D341Med (cell line): ENCODE results near the gene NR2C2.
A peak's percentile ranks its signal among the peaks of the same experiment; 100 is the strongest.

Experiments used
- DNase-seq: peaks from one replicate; pipeline ENCODE4 v3.0.0; 2012; ENCODE audit warnings: low spot score

NR2C2 gene

DNA sequence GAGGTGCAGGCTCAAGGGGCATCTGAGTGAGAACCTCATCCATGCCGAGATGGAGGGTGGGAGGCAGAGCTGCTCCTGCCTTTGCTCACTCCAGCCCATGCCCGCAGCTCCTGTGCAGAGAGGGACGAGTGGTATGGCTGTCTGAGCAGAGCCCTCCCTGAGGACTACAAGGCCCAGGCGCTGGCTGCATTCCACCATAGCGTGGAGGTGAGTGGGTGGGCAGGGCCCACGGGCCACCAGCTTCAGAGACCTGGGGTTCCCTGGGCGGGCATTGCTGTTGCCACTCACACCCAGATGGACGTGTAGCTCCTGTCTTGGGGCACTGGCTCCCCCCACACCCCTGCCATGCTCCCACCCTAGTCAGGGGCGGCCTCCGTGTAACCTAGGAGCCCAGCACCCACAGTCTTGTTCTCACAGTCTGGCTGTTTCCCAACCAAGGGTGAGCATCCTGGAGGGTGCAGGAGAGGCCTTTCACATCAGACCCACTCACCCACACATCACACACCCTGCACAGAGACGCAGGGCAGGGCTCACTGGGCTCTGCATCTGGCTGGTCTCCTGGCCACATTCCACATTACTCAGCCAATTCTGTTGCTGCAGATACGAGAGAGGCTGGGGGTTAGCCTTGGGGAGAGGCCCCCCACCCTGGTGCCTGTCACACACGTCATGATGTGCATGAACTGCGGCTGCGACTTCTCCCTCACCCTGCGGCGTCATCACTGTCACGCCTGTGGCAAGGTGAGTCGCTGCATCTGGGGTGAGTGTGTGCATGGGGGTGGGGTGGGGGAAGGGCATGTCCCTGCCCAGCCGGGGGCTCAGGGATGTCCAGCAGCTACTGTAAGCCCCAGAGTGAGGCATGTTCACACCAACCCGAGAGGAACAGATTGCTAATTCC lies 25.3 kb upstream of the NR2C2 start:
- DNase-seq = no peak

DNA sequence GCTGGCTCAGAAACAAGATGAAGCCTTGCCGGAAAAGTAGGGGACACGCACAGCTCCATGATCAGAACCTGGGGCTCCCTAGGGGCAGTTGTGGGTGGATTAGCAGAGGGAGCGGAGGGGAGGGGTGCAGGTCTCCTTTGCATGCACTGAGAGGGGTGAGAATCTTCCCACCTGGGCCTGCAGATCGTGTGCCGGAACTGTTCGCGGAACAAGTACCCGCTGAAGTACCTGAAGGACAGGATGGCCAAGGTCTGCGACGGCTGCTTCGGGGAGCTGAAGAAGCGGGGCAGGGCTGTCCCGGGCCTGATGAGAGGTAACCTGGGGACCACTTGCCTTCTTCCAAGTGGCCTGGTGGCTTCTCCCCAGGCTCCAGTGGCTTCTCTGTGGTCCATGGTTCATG lies 24.5 kb upstream of the NR2C2 start:
- no peak for DNase-seq

DNA sequence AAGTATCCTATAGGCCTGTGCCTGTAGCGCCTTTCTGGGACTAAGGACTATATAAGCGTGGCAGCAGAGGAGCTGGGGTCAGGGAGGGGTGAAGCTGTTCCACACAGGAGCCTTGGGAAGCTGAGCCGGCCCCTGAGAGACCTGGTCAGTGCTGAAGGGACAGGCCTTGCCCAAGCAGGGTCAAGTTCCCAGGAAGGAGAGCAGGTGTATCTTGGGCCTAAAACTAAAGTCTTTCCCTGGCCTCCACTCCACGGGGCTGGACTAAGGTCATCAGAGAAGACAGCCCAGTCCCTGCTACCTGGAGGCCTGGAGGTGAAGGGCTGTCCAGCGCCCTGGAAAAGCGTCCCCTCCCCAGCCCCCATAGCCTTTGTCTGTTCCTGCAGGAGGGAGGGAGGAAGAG lies 23.9 kb upstream of the NR2C2 start:
- no peak for DNase-seq

DNA sequence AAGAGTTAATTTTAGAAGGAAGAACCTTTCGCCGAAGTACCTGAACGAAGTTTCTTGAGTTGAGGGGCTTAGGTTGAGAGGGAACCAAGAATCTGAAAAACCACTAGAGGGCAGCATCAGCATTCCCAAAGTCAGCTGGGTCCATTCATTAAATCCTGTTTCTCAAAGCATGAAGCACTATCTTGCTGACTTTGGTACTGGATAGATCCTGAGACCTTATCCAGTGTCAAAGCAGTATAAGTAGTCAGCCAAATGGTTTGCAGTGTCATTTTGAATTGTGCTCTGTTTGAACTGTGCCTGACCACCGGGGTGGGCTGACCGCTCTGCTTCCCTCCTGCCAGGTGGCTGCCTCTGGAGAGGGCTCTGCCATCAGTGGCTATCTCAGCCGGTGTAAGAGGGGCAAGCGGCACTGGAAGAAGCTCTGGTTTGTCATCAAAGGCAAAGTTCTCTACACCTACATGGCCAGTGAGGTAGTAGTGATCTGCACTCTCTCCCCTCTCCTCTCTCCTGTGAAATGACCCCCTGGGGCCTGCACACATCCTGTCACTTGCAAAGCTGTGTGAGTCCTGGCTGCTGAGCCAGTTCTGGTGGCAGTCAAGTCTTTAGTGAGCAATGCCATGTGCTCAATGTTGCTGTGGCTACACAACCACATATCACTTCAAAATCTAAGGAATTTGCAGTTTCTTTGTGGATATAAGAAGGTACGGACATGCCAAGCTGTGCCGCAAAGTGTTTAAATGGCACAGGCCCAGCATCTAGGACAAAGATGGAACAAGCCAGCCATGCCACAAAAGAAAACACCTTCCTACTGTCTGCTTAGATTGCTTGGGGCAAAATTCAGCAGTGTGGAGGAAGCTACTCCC lies 21.4 kb upstream of the NR2C2 start:
- DNase-seq = peak; percentile 69

DNA sequence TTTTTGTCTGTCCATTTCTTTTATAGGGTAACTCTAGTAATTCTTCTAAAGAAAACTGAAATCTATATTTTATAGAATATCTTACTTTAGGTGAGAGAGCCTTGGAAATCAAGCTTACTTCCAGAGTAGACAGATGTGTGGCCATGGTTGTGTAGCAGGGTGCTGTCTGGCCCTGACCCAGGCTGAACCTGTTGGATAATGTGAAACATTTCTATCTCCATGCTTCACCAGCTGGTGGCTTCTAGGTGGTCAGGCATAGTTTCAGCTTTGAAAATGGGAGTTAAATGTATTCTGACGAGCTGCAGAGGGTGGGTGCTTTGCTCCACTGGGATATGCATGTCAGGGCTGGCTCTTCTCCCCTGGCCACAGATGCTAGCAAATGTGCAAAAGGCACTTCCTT lies 20.8 kb upstream of the NR2C2 start:
- DNase-seq = no peak

DNA sequence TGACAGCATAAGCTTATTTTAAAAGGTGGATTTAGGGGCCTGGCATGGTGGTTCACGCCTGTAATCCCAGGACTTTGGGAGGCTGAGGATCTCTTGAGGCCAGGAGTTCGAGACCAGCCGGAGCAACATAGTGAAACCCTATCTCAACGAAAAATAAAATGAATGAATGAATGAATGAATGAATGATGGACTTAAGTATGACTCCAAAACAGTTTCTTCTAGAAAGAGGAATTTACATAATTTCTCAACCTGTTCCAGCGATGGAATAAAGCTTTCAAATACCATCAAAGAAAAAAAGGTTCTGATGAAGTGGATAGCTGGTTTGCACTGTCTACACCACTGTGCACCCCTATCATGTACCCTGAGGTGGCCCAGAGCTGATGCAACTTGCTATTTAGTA lies 20.1 kb upstream of the NR2C2 start:
- DNase-seq = no peak

DNA sequence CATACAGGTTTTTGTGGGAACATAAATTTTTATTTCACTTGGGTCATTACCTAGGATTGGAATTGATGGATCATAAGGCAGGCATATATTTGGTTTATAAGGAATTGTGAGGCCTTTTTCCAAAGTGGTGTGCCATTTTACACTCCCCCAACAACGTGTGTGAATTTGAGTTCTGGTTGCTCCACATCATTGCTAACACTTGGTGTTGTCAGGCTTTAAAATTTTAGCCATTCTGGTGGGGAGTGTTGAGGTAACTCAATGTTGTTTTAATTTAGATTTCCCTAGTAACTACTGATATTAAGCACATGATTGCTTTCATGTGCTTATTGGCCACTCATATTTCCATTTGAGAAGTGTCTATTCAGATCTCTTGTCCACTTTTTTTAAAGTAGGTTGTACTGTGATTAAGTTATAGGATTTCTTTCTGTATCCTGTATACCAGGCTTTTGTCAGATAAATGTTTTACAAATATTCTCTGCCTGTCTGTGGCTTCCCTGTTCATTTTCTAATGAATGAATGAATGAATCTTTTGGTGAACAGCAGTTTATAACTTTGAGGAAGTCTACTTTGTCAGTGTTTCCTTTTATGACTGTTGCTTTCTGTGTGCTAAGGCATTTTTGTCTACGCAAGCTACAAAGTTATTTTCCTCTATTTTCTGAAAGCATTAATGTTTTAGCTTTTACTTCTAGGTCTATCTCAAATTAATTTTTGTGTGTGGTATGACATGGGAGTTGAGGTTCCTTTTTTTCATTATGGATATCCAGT lies 17.9 kb upstream of the NR2C2 start:
- DNase-seq = no peak

DNA sequence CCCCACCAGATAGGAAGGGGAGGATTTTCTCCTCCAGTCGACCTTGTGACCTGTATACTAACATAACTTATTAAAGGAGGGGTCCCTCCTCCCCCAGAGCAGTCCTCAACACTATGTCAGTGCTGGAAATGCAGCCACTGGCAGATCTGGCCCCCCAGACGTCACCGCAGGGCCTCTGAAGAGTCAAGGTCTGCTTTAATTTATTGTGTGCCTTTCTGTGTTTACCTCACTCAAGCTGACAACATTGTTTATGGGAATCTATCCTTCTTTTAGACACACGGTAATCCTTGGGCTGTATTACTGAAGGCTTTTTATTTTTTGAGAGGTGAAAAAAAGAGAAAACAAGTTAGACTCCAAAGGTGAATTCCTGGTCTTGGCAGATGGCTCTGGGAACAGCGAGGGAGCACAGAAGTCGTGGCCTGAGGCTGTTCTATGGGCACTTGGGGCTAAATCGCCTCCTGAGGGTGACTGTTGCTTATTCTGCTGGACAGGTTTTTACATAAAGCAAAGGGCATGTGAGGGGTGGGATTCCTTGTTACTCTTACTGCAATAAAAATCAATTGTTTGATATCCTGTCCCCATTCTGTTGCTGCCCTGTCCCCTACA lies 13.5 kb upstream of the NR2C2 start:
- no peak for DNase-seq

DNA sequence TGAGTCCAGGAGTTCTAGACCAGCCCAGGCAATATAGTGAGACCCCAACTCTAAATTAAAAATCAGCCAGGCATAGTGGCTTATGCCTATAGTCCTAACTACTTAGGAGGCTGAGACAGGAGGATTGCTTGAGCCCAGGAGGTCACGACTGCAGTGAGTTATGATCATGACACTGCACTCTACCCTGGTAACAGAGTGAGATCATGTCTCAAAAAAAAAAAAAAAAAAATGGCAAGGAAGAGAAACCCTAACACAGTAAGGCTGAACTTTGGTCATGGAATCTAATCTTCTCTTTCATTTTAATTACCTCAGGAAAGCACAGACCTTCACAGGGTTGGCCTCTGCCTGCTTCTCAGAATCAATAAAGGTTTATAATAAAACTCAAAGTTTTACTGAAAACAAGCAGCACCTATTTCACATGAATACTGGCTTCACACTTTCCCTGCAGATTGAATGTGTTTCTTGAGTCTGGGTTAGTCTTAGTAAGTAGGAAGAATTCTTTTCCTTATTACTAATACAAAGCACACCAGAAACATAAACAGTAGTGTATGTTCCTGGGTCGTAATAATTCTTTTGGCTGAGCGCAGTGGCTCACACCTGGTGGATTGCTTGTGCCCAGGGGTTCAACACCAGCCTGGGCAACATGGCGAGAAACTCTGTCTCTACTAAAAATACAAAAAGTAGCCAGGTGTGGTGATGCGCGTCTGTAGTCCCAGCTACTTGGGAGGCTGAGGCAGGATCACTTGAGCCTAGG lies 11.6 kb upstream of the NR2C2 start:
- no peak for DNase-seq

DNA sequence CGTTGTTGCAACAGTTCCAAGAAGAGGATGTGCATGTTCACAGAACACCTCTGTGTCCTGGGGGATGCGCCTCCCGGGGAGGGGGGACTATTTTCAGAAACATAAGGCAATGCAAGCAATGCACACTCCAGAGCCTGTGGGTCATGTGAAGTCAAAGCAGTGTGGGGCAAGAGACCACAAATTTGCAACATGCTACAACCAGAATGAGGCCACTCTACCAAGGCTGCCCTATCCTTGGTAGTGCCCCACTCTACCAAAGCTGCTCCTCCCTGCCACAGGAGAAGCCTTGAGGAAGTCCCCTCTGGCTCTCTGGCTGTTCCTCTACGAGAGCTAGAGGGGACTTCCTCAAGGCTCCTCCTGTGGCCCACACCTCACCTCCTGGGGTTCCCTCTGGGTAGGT lies 8.4 kb upstream of the NR2C2 start:
- DNase-seq = no peak

DNA sequence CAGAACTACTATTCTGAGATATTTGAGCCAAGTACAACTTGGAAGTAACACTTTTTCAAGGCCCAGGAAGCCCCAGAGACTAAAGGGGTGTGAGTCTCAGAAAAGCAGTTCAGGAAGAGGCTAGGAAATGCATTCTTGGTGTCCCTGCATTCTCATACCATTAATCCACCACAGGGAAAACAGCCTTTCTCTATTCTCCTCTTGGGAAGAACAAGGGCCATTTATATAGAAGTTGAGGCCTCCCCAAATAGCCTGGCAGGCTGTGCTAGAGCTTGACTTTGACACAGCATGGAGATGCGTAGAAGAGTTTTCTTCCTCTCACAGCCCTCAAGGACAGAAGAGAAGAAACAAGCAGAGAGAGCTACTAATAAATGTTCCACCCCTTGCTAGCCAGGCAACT lies 5.5 kb upstream of the NR2C2 start:
- no peak for DNase-seq

DNA sequence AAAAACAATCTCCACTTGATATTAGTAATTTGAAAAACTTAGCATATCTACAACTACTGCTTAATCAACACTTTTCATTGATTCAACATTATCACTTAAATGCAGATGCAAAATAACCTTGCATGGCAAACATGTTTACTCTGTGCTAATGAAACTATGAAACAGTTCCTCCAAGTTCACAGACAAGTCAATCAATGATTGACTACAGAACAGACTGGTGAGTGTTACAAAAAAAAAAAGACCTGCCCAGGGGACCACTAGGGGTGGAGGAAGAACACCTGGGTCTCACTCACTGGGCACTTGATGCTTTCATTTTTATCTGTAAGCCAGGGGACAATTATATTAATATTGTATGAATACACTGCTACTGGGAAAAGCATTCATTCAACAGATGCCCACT lies 4.3 kb upstream of the NR2C2 start:
- DNase-seq = no peak

DNA sequence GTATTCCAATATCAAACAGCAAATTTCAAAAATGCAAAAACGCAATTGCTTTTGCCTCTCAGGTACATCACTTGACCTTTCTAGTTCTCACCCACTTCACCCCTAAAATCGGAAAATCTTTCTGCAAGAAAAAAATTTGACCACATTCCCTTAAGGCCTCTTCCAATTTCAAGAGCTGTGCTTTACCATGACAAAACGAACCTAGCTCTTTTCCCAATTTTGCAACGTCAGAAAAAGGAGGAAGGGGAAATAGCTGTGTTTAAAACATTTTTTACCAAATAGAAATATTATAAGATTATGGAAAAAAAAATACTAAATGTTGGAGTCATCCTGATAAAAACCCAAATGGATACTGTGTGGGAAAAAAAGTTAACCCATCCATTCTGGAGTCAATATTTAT lies 1.1 kb upstream of the NR2C2 start:
- DNase-seq = no peak

DNA sequence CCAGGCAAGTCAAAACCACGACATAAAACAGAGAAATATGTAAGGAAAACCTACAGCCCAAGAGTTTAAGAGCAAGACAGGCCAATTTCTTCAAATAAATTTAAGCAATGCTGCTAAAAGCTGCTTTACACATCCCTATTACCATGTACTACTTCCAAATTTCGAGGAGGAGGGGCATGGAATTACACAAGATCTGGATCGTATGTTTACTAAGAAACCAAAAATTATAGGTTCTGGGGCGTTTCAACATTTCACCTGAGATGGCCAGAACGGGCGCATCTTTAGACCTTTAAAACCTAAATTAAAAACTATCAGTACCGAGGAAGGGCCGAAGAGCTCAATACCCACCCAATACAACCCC lies 664 bp upstream of the NR2C2 start:
- DNase-seq = no peak

DNA sequence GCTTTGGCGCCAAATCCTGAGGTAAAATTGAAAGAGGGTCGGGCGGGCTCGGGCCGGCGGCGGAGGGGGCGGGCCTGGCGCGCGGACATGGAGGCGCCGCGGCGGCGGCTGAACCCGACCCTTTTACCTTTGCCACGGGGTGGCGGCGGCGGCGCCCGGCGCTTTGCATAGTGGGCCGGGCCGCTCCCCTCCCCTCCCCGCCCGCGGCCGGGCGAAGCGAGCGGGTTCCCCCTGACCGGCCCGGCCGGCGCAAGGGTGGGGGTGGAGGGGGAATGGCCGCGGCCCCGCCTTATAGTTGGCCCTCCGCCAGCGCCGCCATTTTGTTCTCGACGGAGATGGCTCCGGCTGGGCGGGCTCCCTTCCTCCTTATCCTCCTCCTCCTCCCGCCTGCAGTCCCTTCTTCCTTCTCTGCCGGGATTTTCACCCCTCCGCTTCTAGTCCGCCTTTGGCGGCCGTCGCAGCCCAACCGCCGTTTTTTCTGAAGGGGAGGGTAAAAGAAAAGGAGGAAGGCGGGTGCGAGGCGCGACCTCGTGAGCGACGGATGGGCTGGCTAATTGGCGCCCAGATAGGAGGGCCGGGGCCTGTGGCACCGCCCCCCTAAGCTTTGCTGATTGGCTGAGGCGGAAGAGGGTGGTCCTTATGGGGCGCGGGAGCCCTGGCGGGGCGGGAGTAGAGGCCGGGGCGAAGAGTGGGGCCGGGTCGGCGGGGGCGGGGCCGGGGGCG lies 664 bp downstream of the NR2C2 start:
- peak; percentile 100 for DNase-seq

DNA sequence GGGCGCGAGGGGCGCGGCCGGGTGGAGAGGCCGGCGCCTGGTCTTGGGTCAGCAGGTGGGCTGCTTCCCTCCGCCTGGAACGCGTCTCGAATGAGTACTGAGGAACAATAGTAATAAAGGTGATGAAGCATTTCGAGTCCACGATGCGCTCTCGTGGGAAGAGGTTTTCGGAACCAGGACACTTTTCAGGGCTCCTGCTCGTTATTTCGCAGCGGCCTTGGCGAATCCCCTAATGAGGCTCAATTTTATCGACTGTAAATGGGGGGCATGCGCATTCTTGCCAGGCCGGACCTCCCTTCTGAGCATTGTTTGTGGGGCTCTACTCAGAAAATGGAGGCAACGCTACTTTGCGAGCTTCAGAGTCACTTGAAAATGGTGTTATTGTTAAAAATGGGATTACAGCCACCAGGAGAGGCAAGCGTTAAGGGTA lies 1.2 kb downstream of the NR2C2 start:
- DNase-seq = no peak

DNA sequence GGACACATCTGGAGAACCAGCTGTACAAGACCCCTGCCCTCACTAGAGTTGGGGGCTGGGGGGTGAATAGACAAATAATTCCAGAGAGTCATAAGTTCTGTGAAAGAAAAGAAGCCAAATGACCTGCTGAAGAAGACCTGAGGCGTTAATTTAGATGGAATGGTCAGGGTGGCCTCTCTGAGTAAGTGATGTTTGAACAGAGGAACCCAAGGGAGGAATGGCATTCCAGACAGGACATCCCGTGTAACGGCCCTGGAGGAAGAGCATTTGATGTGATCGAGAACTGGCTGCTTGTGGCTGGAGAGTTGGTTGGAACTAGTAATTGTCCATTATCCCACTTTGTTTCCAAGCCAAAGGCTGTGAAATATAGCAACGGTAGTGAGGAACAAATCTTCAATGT lies 1.7 kb downstream of the NR2C2 start:
- DNase-seq = no peak

DNA sequence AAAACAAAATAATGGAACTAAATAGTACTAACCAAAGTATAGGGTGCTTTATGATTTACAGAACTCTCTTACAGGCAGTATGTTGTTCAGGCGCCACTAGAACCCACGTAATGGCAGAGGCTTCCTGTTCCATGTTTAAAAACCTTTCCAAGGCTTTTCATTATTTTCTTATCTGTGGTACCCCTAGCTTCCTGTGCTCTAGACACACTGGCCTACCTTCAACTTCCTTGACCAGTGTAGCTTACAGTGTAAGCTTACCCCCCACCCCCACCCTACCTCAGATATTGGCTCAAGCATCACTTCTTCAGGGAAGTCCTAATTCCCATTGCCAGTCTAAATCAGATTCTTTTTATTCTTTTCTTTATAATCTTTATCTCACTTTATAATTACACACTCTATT lies 2.9 kb downstream of the NR2C2 start:
- DNase-seq = no peak

DNA sequence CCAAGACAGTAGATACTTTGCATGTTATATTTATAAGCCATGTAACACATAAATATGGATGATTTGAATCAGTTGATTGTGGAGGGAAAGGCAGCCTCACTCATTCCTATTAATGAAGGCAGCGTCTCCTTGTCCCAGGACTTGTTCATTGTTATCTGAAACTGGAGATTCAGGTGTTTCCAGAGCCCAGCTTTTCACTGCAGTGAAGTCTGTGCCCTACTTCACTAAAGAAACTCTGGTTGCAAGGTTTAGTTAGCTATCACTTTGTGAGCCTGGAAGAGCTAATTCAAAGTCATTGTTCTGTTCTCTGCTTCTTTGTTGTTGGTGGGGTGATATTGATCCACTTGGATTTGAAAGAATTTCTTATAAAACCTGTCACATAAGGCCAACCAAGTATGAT lies 9.8 kb downstream of the NR2C2 start:
- no peak for DNase-seq

DNA sequence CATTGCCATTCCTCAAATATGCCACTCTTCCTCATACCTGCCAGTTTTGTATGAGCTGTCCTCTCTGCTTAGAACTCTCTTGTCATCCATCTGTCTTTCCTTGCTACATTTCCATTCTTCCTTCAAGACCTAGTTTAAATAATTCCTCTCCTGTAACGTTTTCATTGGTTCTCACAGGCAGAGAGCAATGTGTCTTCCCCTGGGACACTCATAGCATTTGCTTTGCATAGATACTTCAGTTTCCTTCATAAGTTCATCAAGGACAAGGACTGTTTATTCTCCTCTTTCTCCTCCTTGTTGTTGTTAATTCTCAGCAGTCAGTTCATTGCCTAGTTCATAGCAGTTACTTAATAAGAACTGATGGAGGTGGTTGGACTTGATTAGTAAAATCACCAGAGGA lies 10.5 kb downstream of the NR2C2 start:
- DNase-seq = no peak
